HEK293T (cell line): Measurements from ENCODE around the gene GCSH.

ENCODE experiments used
- ARNT ChIP-seq: fragments of 450-650 bp; IDR thresholded peaks from 2 replicates; pipeline ENCODE4 v1.6.1; 2017; ENCODE audit warnings: mild to moderate bottlenecking
- BHLHE40 ChIP-seq: fragments of 450-650 bp; IDR thresholded peaks from 2 replicates; pipeline ENCODE4 v1.6.1; 2016; ENCODE audit warnings: mild to moderate bottlenecking, moderate library complexity, borderline replicate concordance
- CTBP1 ChIP-seq: fragments of 450-650 bp; IDR thresholded peaks from 2 replicates; pipeline ENCODE4 v1.6.1; 2016; ENCODE audit warnings: borderline replicate concordance
- ELF4 ChIP-seq: fragments of 450-650 bp; IDR thresholded peaks from 2 replicates; pipeline ENCODE4 v1.6.1; 2017; ENCODE audit warnings: antibody characterized with exemption
- FOXA1 ChIP-seq: fragments of 450-650 bp; IDR thresholded peaks from 2 replicates; pipeline ENCODE4 v1.6.1; 2016; ENCODE audit warnings: mild to moderate bottlenecking
- FOXK2 ChIP-seq: fragments of 450-650 bp; IDR thresholded peaks from 2 replicates; pipeline ENCODE4 v1.6.1; 2016; ENCODE audit warnings: mild to moderate bottlenecking
- FOXM1 ChIP-seq: fragments of 450-650 bp; IDR thresholded peaks from 2 replicates; pipeline ENCODE4 v1.6.1; 2017; ENCODE audit warnings: mild to moderate bottlenecking, borderline replicate concordance
- HDGF ChIP-seq: fragments of 450-650 bp; IDR thresholded peaks from 2 replicates; pipeline ENCODE4 v1.6.1; 2017; ENCODE audit warnings: antibody characterized with exemption, borderline replicate concordance
- LEF1 ChIP-seq: fragments of 450-650 bp; IDR thresholded peaks from 2 replicates; pipeline ENCODE4 v1.6.1; 2017; ENCODE audit warnings: mild to moderate bottlenecking, borderline replicate concordance
- SP1 ChIP-seq: fragments of 450-650 bp; IDR thresholded peaks from 2 replicates; pipeline ENCODE4 v1.6.1; 2017
- SUZ12 ChIP-seq: fragments of 450-650 bp; IDR thresholded peaks from 2 replicates; pipeline ENCODE4 v1.6.1; 2016; ENCODE audit warnings: mild to moderate bottlenecking
- TARDBP ChIP-seq: fragments of 450-650 bp; IDR thresholded peaks from 2 replicates; pipeline ENCODE4 v1.6.1; 2016
- ZNF384 ChIP-seq: fragments of 450-650 bp; IDR thresholded peaks from 2 replicates; pipeline ENCODE4 v1.6.1; 2016
- TF ChIP-seq, protein P1 (sequence below): fragments of 450-650 bp; IDR thresholded peaks from 2 replicates; pipeline ENCODE4 v1.6.1; 2016

- TF ChIP-seq SP1, result no peak
- TF ChIP-seq BHLHE40, result no peak
- no peak for TF ChIP-seq ARNT
- TF ChIP-seq TARDBP, result no peak
- no peak for TF ChIP-seq SUZ12
- TF ChIP-seq LEF1, result no peak
- TF ChIP-seq FOXM1, result no peak
- no peak for TF ChIP-seq FOXK2
- TF ChIP-seq ZNF384, result no peak
- TF ChIP-seq, protein P1, sequence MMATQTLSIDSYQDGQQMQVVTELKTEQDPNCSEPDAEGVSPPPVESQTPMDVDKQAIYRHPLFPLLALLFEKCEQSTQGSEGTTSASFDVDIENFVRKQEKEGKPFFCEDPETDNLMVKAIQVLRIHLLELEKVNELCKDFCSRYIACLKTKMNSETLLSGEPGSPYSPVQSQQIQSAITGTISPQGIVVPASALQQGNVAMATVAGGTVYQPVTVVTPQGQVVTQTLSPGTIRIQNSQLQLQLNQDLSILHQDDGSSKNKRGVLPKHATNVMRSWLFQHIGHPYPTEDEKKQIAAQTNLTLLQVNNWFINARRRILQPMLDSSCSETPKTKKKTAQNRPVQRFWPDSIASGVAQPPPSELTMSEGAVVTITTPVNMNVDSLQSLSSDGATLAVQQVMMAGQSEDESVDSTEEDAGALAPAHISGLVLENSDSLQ, result no peak
- TF ChIP-seq ELF4, result no peak
- no peak for TF ChIP-seq HDGF
- no peak for TF ChIP-seq CTBP1
- TF ChIP-seq FOXA1, result no peak
Measured at GRCh38 chr16:81117436-81117835, 21.2 kb upstream of the GCSH start.
